Stimulated activated CD4-positive, alpha-beta T cell treated with anti-CD3 and anti-CD28 coated beads, Interleukin-12 subunit alpha, Interleukin-12 subunit beta, amount 100 ng/mL, for 48 hours (primary cell): ENCODE results near the gene ABCA2.

Experiments used
- DNase-seq, 3 donors: peaks; one replicate each; pipeline ENCODE4 v3.0.0-alpha.2; 2020; ENCODE audit warnings: low read depth in 2 of 3, low spot score in 1 of 3

The ABCA2 gene

DNA sequence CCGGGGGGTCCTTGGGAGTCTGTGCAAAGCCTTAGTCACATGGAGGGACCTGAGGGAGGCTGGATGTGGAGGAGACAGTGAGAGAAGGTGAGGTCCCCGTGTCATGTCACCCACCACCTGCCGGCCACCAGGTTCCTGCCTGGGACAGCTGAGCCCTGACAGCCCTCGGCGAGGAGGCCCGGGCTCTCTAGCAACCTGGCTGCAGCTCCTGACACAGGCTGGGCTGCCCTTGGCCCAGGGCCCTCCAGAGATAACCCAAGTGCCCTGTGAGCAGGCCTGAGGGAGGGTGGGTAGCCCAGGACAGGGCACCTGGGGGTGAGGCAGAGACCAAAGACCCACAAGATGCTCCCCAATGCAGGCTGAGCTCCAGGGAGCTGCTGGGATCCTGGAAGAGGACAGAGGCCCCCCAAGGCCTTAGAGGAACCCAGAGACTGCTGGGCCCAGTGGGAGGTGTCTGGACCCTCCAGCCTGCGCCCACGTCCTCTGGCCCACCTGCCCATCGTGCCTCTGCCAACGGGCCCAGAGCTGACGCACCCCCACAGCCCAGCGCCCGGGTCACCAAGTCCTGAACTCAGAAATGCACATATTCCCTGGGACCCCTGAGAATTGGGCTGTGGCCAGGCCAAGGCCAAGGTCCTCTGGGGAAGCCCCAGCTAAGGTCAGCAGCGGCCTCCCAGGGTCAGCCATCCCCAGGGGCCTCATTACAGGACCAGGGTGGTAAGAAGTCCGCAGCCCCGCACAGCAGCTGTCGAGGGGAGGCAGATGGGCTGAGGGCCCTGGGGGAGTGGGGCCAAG lies 59.5 kb downstream of the ABCA2 start:
- DNase-seq: no peak

DNA sequence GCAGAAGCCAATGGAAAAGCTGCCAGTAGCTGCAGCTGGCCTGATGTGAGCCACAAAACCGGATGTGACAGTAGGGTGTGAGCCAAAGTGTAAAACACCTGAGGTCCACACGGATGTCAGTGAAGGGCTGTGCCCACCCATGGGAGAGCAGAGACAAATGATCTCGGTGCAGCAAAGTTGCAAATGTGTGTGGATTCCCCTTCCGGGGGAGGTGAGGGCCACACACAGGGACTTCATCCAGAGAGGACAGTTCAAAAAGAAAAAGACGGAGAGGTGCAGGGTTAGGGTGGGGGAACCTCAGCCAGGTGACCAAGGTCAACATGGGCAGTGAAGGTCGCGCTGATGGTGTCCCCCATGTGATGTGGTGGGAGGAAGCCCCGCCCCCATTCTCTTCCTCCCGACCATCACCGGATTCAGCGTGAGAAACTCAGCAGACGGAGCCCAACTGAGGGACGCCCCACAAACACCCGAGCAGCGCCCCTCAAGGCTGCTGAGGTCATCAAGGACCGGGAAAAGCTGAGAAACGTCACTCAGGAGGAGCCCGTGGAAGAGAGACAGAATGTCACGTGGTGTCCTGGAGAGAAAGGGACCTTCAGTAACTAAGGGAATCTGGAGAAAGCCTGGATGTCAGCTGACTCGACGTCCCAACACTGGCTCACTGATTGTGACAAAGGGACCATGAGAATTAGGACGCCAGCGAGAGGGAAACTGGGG lies 62.1 kb downstream of the ABCA2 start:
- no peak for DNase-seq

DNA sequence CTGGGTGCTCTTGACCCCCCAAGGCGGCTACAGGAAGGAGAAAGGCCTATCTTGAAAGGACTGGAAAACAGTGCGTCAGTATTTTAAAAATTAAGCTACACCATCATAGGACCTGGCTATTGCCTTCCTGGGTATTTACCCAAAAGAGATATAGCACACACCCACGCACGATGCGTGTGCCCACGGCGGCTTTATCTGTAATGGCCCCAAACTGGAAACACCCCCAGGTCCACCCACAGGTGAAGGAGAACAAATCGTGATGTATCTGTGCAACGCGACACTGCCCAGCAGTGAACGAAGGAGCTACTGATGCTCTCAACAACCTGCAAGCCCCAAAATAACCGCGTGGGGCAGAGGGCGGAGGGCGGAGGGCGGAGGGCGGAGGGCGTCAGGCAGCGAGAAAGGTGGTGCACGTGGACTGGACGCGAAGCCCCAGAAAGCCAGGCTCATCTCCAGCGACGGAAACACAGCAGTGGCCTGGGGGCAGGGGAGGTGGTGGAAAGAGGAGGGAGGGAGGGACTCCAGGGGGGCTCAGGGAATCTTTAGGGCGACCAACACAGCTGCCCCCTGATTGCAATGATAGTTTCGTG lies 63.1 kb downstream of the ABCA2 start:
- DNase-seq: no peak

DNA sequence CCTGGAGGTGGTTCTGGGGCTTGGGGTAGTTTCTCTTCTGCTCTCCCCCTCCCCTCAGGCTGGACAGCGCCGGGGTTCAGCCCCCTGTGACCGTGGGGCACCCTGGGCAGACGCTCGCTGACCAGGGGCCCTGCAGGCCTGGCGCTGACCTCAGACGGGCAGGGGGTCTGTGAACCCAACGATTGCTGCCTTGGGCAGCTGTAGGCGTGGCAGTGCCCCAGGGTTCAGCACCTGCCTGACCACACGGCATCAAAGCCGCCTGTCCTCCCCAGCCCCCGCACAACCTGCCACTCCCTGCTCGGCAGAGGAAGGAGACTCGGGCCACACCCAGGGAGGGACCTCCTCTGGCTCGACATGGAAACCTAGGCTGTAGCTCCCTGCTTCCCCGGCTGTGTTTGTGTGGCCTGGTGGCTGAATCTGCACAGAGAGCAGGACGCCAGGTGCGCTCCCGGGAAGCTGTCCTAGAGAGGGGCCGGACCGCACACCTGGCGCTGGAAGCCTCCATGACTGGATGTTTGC lies 63.8 kb downstream of the ABCA2 start:
- no peak for DNase-seq

DNA sequence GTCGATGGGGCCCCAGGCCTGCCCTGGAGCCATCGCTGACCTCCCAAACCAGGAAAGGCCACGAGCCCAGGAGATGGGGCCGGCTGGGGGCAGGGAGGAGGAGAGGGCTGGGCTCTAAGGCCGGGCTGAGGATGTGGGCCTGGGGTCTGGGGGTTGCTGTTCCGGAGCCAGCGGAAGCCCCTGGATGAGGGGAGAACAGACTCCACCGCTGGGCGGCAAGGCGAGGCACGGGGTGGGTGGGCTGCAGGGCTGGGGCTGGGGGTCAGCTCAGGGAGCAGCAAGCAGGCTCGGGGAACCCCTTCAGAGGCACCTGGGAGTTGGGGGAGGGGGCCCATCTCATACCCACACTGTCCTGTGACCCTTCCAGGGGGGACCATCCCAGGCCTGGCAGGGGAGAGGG lies 64.3 kb downstream of the ABCA2 start:
- no peak for DNase-seq

DNA sequence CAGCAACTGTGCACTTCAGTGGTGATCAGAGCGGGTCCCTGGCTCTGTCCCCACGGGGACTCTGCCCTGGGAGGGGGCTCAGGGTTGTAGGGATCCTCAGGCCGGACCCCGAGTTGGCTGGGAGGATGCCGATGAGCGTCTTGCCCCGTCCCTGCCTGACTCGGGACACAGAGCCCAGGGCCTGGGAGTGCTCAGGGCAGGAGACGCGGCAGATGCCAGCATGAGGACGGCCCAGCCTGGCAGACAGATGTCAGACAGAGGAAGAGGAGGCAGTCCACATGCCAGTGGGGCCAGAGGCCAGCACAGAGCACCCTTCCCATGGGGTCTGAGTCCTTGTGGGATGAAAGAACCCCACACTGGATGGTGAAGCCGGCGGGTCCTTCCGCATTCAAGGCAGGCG lies 64.7 kb downstream of the ABCA2 start:
- DNase-seq: no peak

DNA sequence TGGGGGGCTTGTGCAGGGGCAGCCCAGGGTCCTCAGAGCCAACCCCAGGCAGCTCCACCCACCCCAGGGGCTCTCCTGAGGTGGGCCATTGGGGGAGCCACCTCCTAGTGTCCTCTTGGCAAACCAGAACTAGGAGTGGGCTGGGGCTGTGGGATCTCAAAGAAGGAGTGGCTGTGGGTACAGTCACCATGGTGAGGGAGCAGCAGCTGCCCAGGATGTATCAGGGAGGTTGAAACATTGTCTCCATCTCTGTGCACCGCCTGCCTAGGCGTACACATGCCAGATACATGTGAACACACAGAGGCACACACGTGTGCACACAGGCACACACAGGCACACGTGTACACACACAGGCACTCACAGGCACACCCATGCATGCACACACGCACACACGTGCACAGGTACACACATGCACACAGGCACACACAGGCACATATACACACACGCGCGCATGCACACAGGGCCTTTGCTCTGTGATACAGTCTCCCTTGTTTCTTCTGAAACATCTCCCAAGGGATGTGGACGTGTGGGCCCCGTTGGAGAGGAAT lies 65.3 kb downstream of the ABCA2 start:
- DNase-seq: no peak

DNA sequence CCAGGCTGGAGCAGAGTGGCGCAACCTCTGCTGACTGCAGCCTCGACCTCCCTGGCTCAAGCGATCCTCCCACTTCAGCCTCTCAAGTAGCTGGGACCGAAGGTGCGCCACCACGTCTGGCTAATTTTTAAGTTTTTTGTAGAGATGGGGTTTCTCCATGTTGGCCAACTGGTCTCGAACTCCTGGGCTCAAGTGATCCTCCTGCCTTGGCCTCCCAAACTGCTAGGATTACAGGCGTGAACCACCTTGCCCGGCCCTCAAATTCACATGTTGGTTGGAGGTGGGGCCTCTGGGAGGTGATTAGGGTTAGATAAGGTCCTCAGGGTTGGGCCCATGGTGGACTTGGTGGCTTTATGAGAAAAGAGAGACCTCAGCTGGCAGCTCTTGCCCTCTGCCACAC lies 65.9 kb downstream of the ABCA2 start:
- no peak for DNase-seq

DNA sequence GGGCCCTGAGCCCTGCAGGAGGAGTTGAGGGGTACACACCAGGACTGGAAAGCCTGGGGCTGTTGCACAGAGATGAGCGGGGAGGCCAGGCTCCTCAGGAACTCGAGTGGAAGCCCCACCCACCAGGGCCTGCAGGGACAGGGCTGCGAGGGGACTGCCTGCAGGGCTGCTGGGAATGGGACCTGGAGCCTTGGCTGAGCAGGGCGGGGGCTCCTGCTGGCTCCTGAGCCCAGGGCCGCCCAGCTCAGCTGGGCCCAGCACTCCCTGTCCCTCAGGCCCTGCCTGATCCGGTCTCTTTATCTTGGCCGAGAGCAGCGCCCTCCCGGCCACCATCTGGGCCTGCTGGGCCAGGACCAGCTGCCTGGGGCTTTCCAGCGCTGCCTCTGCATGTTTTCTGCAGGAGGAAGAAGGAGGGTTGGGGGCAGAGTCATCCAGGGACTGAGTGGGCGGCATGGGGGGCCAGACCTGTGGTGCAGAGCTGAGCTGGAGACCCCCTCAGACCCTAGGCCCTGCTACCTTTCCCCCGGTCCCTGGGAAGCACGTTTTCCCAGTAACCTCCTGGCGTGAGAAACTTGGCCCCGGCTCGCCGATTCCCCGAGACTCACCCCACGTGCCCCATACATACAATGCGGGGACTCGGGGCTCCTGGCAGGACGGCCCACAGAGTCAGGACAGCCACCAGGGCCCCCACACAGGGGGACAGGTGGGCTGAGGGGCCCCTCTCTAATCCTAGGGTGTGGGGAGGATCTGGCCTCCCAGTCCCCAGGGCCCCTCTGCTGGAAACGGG lies 66.6 kb downstream of the ABCA2 start:
- DNase-seq: no peak

DNA sequence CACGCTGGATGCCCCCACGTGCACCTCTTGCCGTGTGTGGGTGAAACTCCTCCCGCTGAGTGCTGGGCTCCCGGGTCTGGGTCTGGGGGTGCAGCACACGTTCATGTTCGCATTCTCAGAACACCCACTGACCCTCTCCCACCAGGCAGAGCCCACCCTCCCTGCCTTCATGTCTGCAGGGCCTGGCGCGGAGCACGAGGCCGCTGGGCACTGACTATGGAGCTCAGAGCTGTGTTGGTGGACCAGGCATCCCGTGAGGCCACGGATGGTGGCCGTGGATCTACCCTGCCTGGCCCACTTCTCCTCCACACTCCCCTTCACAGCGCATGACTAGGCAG lies 67.1 kb downstream of the ABCA2 start:
- no peak for DNase-seq

DNA sequence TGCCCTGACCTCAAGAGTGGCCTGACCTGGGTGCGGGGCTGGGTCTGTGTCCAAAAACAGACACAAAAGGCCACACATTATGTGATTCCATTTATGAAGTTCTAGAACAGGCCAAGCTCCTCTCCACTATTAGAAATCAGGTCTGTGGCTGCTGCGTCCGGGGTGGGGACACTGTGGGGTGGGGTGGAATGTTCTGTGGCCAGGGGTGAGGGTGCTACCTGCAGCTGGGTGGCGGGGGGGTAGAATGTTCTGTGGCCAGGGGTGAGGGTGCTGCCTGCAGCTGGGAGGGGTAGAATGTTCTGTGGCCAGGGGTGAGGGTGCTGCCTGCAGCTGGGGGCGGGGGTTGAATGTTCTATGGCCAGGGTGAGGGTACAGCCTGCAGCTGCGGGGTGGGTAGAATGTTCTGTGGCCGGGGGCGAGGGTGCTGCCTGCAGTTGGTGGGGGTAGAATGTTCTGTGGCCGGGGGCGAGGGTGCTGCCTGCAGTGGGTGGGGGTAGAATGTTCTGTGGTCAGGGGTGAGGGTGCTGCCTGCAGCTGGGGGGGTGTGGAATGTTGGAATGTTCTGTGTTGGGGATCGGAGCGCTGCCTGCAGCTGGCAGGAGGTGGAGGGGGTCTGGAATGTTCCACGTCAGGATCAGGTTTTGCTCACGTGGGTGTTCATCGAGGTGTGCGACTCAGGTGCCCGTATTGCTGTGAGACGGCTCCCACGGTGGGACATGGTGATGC lies 67.7 kb downstream of the ABCA2 start:
- no peak for DNase-seq

DNA sequence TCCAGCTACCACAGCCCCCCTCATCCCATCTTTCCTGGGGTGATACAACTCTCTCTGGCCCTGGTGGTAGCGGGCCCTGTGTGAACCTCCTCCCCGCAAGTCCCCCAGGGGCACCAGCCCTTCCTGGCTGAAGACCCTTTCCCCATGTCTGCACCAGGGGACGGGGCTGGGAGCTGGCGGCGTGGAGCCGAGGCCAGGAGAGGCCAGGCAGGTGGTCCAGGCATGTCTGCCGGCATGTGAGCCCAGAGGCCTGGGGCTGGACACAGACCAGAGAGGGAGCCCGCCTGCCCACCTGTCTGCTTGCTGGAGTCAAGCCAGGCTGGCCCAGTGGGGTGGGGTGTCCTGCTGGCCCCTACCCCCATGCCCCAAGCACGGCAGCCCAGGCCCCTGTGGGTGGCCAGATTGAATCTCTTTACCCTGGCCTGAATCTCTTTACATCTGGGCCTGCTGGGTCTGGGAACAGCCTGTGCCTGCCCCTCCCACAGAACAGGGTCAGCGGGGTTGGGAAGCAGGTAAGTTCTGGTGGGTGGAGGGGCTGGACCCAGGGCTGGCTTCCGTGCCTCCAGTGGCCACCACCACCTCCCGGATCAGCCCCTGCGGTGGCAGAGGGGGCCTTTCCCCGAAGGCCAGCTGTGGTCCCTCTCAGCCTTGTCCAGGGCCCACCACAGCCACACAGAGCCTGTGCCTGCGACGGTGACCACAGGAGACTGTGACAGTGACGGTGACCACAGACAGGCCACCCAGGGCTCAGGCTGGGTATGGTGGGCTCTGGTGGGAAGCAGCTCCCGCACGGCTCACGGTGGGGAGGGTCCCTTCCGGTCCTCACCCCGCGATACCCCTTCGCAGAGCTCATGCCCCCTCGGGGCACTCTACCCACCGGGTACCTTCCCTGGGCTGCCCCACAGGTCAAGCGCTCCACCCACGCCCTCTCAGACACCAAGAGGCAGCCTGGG lies 68.9 kb downstream of the ABCA2 start:
- no peak for DNase-seq

DNA sequence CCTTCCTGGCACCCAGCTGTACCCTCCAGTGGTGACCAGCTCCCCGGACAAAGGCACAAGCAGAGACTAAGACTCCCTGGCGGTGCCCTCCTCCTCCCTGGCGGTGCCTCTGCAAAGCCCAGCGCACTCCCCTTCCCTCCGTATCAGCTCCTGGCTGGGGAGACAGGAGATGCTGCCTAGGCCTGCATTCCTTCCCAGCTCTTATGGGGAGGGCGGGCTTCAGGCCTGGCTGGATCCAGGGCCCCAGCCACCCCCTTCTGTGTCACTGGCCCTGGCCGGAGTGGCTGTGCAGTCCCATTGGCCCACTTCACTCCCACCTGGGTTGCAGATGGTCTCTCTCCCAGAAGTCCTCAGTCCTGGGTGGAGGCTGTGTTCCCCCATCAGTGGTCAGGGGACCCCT lies 69.6 kb downstream of the ABCA2 start:
- DNase-seq: no peak

DNA sequence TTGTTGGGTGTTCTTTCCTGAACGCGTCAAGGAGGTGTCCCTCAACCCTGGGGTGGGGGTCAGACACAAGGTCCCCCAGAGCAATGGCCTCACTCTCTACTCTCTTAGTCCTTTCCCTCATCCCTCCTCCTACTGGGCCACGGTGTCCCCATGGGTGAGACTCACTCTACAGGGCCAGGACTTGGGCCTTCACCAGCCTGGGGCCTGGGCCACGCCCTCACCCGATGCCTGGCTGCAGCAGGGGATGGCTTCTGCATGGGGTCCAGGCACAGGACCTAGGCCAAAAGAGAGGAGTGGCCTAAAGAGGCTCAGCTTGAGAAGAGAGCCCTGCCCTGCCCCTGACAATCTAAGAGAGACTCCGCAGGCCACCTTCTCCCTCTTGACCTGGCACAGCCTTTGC lies 70.1 kb downstream of the ABCA2 start:
- no peak for DNase-seq

DNA sequence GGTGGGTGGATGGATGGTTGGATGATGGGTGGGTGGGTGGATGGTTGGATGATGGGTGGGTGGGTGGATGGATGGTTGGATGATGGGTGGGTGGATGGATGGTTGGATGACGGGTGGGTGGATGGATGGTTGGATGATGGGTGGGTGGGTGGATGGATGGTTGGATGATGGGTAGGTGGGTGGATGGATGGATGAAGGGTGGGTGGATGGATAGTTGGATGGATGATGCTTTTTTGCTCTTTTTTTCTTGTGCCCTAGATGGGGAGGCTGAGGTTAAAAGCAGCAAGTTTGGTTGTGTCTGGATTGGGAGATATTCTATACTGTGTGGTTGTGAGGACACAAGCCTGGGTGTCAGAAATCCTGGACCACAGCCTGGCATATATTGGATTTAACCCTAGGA lies 70.6 kb downstream of the ABCA2 start:
- no peak for DNase-seq
